ENCODE results near the gene CACFD1. TPM values are rescaled to one million over a fixed set of nuclear protein-coding genes. Genes with fewer than 3 reads are reported as not detected.

CACFD1 gene
- polyA plus RNA-seq, 3 donors = 5.0 to 6.7 (median 5.1) TPM

GRCh38 chr9:133465984-133466383, 6.2 kb downstream of the CACFD1 start:
- no CpG with 5 or more reads among the region's 6 CpGs for WGBS (ENCODE audit: insufficient coverage)
- H3K9me3 Mint-ChIP-seq = no peaks in the 10 kb centered on the region
- intact Hi-C loops (cut with micrococcal nuclease) = no loop called here
- H3K4me1 Mint-ChIP-seq = peaks cover 14% of the 10 kb centered on the region
- Histone ChIP-seq H3K9ac (ENCODE audit: insufficient read depth, low read length, poor library complexity, severe bottlenecking) (no peak overlapping the region), H3K79me2 (ENCODE audit: insufficient read depth, low read length) (no peaks in the 10 kb centered on the region), H3K4me2 (replicated peaks; ENCODE audit: extremely low read depth, low read length, poor library complexity, severe bottlenecking) (no peak overlapping the region), H3K9me3 (replicated peaks in 1 of 2; ENCODE audit: control insufficient read depth in 1 of 2, insufficient read depth in 1 of 2, low read length in 2 of 2) (no peaks in the 10 kb centered on the region), H3K27me3 (ENCODE audit: control insufficient read depth in 2 of 2, insufficient read depth in 2 of 2, low read length in 2 of 2) (peaks cover 0 to under 1% of the 10 kb centered on the region in 2 donors), H3K4me3 (replicated peaks in 1 of 3; ENCODE audit: low read depth in 2 of 3, low read length in 3 of 3) (no peak overlapping the region), H4K20me1 (ENCODE audit: insufficient read depth, low read length) (peaks cover 48% of the 10 kb centered on the region), H3K27ac (ENCODE audit: low read depth in 1 of 2, low read length in 2 of 2) (no peak overlapping the region), H3K36me3 (replicated peaks in 1 of 2; ENCODE audit: control insufficient read depth in 1 of 2, insufficient read depth in 2 of 2, low read length in 2 of 2) (no peaks in the 10 kb centered on the region), H3K4me1 (ENCODE audit: control insufficient read depth in 1 of 2, insufficient read depth in 2 of 2, low read length in 2 of 2) (peaks cover 10 to 19% of the 10 kb centered on the region in 2 donors), H2AFZ (ENCODE audit: insufficient read depth, low read depth, low read length, poor library complexity, severe bottlenecking) (no peak overlapping the region)
- no peaks in the 10 kb centered on the region for H3K36me3 Mint-ChIP-seq
- TF ChIP-seq CTCF (IDR thresholded peaks at IDR 0.05) = no peak
- no peak overlapping the region for H3K4me3 Mint-ChIP-seq
- no peak overlapping the region for H3K27ac Mint-ChIP-seq
- peaks cover 6 to 18% (median 9%) of the 10 kb centered on the region in 3 donors for H3K27me3 Mint-ChIP-seq (ENCODE audit: low read depth in 3 of 3)
- no peak for DNase-seq

- Histone ChIP-seq H3K27ac (ENCODE audit: low read depth in 1 of 2, low read length in 2 of 2) (no peak overlapping the region), H3K4me2 (replicated peaks; ENCODE audit: extremely low read depth, low read length, poor library complexity, severe bottlenecking) (no peak overlapping the region), H3K9me3 (replicated peaks in 1 of 2; ENCODE audit: control insufficient read depth in 1 of 2, insufficient read depth in 1 of 2, low read length in 2 of 2) (no peaks in the 10 kb centered on the region), H2AFZ (ENCODE audit: insufficient read depth, low read depth, low read length, poor library complexity, severe bottlenecking) (no peak overlapping the region), H3K36me3 (replicated peaks in 1 of 2; ENCODE audit: control insufficient read depth in 1 of 2, insufficient read depth in 2 of 2, low read length in 2 of 2) (peaks cover 8 to 9% of the 10 kb centered on the region in 2 donors), H3K4me1 (ENCODE audit: control insufficient read depth in 1 of 2, insufficient read depth in 2 of 2, low read length in 2 of 2) (peaks cover 20 to 29% of the 10 kb centered on the region in 2 donors), H4K20me1 (ENCODE audit: insufficient read depth, low read length) (peaks cover 50% of the 10 kb centered on the region), H3K27me3 (ENCODE audit: control insufficient read depth in 2 of 2, insufficient read depth in 2 of 2, low read length in 2 of 2) (no peaks in the 10 kb centered on the region), H3K9ac (ENCODE audit: insufficient read depth, low read length, poor library complexity, severe bottlenecking) (no peak overlapping the region), H3K4me3 (replicated peaks in 1 of 3; ENCODE audit: low read depth in 2 of 3, low read length in 3 of 3) (no peak overlapping the region), H3K79me2 (ENCODE audit: insufficient read depth, low read length) (no peaks in the 10 kb centered on the region)
- WGBS (ENCODE audit: insufficient coverage) = 98% methylated on average over 10 of the region's 10 CpGs
- H3K9me3 Mint-ChIP-seq = no peaks in the 10 kb centered on the region
- no peak overlapping the region for H3K4me3 Mint-ChIP-seq
- H3K36me3 Mint-ChIP-seq = peaks cover 7 to 10% of the 10 kb centered on the region in 2 donors
- H3K4me1 Mint-ChIP-seq = peaks cover 22% of the 10 kb centered on the region
- intact Hi-C loops (cut with micrococcal nuclease) = no loop called here
- peaks cover 7 to 8% (median 7%) of the 10 kb centered on the region in 3 donors for H3K27me3 Mint-ChIP-seq (ENCODE audit: low read depth in 3 of 3)
- DNase-seq = no peak
- H3K27ac Mint-ChIP-seq = no peak overlapping the region
- no peak for TF ChIP-seq CTCF (IDR thresholded peaks at IDR 0.05)
These were observed 7.3 kb downstream of the CACFD1 start for GRCh38 chr9:133467101-133467500.
